NK-92 (cell line): ENCODE measurements around the gene CEP78.

Experiments used
- DNase-seq: peaks from one replicate; lab custom pipeline; 2025; ENCODE audit not compliant: unreplicated experiment; lab: John Stamatoyannopoulos, UW

The CEP78 gene

DNA sequence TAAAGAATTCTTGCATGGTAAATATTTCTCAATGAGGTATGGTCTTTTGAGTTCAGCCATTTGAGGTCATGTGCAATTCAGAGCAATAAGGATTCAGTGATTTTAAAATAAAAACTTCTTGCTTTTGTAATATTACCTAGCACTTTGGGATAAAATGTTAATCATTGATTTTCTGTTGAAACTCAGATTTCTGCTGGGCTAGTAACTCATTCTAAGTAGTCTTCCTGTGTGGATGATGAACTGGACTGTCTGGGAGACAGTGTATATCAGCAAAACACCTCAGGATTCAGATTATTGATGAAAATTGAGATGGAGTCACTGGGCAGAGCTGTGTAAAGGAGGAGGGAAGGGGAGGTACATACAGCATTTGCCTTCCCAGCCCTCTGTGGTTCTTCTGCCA is 50.2 kb downstream of the CEP78 start:
- no peak for DNase-seq

DNA sequence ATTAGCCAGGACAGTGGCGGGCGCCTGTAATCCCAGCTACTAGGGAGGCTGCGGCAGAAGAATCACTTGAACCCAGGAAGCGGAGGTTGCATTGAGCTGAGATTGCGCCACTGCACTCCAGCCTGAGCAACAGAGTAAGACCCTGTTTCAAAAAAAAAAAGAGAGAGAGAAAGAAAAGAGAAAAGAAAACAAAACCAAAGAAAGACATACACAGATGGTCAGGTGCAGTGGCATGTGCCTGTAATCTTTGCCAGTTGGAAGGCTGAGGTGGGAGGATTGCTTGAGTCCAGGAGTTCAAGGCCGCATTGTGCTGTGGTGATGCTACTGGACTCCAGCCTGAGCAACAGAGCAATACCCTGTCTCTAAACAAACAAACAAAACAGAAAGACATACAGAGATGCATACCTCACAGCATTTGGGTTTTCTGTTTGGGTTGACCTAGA is 51.1 kb downstream of the CEP78 start:
- DNase-seq, result no peak

DNA sequence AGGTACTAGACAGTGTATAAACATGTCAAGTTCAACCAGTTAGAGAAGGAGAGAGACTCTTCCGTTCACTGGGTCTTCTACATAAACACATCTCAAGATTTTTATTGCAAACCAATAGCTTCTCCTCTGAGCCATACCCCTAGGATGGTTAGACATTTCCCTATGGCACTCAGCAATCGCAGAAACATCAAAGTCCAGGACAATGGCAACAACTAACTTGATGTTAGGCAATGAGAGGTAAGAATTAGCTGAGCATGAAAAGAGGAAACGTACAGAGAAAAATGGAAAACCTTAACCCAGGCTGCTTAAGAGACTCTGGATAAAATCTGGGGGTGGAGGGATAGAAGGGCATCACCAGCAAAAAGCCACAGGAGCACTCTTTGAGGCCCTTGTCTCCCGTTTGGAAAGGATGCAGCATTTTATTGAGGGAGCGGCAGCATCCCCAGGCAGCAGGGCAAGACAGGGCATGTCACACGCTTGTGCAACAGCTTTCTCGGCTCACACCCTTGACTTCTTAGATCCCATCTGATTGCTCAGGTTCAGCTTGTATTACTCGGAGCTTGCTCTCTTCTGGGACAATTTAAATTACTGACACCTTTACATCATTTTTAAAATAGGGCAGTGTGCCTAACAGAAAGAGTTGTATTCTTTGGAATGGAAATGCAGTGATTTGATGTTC is 52.5 kb downstream of the CEP78 start:
- no peak for DNase-seq

DNA sequence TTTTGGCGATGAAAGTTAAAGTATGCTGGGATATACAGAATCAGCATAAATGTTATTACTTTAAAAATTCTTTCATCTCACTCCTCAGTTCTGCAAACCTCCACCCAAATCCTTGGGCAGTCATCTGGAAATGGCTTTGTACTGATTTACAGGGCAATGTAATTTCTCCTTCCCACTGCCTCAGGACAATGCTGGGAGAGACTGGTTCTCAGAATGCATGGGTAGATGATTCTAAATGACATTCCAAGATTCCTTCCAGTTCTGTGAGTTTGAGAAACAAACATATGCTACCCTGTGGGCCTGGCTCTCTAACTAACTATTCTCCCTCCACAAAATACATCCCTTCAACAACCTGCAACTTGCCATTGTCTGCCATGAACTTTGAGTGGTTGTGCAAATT is 53.6 kb downstream of the CEP78 start:
- DNase-seq, result no peak

DNA sequence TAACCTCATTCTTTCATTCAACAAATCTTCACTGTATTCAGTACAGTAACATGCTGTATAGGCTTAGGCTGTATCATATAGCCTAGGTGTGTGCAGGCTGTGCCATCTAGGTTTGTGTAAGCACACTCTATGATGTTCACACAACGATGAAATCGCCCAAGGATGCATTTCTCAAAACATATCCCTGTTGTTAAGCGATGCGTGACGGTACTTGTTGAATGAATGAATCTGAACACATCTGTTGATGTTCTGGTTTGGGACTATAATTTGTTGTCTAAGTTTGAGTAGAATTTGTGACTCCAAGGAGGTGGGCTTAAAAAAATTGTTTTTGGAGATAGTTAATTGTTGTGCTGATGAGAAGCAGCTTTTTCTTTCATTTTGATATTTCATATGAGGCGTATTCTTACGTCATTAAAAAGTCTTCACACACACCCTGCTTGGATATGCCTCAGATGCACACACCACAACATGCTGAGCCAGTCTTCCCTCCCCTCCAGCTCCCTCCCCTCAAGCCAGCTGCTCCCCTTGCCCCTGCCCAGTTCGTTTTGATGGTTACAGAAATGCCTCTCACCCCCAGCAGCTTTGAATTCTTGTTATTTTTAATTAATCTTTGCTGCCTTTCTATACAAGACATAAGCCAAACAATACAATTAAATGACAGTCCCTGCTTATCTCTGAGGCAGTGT is 55.5 kb downstream of the CEP78 start:
- DNase-seq, result no peak

DNA sequence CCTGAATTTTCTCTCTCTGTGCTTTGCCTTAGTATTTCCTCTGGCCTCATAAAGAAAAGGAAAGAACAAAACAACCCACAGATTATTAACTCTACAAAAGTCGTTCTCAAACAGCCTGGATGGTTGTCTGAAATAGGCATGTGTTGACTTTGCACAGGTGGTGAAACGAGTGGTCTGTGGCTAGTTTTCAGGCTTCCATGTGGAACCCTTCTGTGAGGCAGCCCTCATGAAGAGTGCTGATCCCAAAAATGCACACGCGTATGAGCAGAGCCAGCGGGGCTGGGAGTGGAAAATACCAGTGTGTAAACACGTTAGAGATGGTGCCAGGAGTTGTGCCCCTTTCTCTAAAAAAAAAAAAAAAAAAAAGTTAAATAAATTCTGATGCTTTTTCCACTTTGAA is 56.2 kb downstream of the CEP78 start:
- DNase-seq, result no peak

DNA sequence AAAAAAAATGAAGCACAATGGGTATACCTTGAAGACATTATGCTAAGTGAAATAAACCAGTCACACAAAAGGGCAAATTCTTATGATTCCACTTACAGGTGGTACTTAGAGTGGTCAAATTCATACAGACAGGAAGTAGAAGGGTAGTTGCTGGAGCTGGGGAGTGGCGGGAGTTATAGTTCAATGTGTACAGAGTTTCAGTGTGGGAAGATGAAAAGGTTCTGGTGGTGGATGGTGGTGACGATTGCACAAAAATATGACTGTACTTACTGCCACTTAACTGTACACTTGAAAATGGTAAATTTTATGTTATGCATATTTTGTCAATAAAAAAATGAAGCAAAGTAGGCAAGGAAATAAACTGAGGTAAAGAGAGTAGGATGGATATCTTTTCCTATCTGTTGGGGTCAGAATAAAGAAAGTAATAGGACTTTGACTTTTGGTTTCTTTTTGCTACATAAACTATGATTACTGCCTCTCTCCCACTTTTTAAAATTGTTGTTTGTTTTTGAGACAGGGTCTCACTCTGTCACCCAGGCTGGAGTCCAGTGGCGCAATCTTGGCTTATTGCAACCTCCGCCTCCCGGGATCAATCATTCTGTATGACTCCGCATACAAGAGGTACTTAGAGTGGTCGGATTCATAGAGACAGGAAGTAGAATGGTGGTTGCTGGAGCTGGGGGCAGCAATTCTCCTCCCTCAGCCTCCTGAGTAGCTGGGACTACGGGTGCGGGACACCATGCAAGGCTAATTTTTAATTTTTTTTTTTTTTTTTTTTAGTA is 57.0 kb downstream of the CEP78 start:
- no peak for DNase-seq

DNA sequence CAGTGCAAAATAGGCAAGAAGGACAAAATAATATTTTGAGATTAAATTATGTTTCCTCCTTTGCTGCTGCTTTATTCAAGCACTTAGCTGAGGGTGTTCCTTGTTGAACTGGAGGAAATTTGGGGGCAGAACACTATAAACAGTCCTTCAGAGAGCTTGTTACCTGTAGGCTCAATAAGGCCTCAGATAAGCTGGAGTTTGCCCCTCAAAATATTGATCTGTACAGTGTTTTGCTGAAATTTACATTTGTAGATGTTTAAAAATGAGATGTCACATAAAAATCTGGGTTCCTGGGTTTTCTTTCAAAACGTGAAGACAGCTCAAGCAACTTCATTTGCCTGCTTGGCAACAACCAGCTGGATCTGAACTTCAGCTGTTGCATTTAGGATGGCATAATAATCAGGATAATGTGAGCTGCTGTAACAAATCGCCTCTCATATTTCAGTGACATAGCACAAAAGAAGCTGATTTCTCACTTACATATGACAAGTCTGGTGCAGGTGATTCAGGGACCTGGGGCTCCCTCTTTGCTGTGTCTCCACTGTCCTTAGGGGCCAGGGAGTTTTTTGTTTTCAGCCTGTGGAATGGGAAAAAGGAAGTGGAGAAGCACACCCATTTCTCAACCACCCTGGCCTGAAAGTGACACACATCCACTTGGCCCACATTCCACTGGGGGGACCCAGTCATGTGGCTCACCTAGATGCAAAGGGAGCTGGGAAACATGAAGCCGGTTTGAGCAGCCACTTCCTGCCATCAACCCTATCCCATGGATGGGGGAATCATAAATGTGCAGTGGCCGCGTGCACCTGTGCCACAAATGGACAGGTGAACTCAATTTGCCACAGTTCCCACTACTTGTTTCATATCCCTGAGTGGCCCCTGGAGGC is 58.7 kb downstream of the CEP78 start:
- no peak for DNase-seq

DNA sequence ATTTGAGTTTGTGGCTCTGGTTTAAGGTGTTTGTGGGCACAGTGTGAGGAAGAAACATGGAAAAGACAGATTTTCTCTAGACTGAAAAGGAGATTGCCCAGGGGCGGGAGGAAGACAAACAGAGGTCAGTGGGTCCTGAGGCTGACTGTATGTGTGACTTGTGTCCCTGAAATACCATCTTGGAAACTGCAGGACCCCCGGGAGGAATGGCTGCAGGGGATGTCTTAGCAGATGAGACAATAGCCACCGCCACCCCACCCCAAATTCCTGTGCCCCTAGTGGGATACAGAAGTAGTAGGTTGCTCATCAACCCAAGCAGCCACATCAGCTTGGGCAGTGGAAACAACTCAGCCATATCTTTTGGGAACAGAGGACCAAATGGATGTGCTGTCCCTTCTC is 59.3 kb downstream of the CEP78 start:
- no peak for DNase-seq

DNA sequence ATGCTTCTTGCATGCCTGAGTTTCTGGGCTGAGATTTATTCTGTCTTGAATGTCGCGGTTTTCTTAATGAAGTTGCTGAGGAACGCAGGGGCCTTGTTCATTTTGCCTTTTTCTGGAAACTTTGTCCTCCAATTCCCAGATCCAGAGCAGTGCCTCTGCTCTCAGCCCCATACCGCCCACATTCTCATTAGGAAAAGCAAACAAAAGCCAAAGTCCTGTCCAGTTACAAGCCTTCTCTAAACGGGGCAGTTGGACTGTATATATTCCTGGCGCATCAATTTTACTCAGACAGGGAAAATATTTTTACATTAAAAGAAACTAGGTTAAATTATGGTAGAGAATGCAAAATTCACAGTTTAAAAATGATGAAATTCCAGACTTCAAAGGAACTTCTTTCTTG is 59.9 kb downstream of the CEP78 start:
- DNase-seq, result no peak

DNA sequence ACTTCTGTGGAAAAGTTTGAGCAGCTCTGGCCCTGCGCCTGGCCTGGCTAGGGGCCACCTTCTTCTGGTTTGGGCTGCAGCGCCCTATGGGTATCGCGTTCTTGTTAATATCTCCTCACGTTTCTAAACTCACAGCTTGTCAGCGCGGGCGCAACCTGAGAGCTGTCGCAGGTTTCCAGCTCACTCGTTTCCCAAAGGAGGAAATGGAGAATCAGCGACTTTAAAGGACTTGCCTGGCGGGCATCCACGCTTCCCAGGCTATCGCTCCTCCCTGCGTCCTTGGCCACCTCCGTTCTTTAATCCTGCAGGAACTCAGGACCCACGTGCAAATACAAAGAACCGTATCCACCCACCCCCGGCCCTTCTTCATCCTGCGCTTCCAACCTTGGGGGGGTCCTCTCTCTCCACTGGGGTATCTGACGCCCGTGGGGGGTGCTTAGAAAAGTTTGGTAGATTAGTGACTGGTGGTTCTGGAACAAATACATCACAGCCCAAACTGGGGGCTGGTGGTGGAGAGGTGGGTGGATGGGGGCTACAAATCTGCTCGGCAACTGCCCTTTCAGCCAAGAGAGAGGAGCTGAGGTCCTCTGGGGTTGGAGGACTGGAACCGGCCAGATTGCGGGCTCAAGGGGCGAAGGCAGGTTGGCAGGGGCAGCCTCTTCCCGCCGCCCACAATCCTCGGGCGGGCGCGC is 60.5 kb downstream of the CEP78 start:
- DNase-seq, result no peak

DNA sequence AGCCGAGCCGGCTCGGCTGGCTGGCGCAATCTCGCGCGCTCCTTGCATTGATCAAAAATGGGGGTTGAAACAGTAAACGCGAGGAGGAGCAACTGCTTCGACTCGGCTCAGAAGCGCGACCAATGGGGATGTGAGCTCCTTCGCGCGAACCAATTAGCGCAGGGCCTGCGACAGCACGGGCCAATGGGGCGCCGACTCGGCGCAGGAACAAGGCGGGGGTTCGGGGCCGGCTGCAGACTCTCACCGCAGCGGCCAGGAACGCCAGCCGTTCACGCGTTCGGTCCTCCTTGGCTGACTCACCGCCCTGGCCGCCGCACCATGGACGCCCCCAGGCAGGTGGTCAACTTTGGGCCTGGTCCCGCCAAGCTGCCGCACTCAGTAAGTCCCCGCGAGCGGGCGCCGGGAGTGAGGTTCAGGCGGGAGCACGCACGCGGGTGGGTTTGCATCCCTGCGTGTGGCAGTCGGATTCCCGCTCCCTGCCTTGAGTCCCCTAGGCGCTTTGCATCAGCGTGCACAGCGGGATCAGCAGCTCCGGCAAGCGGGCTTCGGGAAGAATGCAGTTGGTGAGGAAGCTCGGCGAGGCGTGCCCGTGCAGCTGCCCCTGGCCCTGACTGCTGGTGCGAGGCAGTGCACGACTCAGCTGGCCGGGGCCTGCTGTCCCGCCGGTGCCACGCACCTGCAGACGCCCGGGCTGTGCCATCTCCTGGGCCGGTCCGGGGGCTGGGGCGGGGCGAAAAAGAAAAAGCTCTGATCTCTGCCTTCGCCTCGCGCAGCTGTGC is 61.2 kb downstream of the CEP78 start, which contains the start of gene PSAT1:
PSAT1 (plus strand) TSS at position 233 of the 779 bp plus-strand sequence; CDS start at position 319, 86 bp downstream.
- peak; percentile 31 for DNase-seq

DNA sequence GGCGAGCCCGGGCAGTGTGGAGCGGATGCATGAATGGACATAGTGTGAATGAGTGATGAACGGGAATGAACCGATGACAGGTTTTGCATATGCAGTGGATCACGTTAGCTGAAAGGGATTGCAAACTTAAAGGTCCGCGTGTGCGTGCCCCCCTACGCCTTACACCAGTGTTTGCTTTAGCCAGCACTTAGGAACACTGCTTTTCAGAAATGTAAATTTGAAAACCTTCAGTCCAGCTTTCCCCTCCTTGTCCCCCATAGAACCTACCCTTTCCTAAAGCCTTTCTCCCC is 61.7 kb downstream of the CEP78 start:
- no peak for DNase-seq

DNA sequence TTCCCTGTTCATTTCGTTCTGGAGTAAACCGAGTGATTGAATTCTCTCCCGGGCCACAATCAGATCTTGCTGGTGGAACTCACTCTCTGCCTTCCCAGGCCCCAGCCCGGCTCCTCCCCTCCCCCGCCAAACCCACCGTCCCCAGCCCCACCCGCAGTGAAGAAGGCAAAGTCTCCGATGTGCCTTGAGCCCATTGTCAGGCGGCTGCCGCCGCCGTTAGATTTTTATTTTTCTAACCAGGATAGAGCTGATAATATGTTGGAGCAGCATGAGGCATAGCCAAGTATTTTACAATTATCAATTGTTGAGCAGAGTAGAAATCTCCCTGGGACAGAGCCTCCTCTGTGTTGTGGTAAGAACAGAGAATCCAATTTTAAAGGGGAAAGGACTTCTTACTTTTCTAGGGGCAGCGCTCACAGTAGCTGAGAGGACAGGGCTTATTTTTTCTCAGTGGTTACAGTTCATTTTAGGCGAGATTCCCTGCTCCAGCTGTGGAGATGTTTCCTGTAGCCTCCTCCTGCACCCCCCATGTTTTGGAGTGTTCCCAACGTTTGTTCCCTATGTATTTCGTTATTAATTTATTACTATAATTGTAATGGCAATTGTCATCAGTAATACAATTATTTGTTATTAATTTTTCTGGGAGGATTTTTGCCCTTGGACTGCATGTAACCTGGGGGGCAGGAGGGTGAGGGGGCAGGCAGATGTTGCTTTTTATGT is 62.3 kb downstream of the CEP78 start:
- DNase-seq, result no peak

DNA sequence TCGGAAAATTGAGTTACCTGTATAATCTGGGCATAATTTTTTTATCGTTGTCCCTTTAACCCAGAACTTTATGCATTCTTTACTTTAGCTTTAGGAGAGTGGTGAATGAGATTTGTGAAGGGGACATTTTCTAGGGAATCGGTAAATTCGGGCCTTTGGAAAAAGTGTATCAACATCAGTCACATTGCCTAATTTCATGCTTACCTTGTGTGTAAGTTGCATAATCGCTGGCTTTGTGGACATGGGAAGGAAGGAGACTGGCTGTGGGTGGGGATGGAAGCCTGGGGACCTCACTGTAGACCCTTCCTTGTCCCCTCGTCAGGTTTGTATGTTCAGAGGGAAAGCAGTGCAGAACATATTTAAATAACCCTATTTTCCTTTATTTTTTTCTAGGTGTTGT is 64.3 kb downstream of the CEP78 start:
- no peak for DNase-seq

DNA sequence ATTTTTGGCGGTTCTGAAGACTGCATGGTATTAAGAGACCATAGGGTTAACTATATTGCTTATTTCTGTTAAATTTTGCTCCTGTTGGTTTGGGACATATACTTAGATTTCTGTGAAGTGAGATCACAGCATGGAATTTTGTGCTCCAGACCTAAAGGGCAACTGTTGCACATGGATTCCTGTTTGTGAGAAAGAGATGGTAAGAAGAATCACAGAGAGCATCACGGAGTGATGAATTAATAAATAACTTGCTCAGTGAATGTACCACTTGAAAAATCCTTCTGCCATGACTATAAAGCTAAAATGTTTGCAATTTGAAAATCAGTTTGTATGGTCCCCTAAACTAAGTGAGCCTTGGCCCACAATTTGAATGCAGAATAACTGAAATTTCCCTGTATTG is 65.6 kb downstream of the CEP78 start:
- no peak for DNase-seq

DNA sequence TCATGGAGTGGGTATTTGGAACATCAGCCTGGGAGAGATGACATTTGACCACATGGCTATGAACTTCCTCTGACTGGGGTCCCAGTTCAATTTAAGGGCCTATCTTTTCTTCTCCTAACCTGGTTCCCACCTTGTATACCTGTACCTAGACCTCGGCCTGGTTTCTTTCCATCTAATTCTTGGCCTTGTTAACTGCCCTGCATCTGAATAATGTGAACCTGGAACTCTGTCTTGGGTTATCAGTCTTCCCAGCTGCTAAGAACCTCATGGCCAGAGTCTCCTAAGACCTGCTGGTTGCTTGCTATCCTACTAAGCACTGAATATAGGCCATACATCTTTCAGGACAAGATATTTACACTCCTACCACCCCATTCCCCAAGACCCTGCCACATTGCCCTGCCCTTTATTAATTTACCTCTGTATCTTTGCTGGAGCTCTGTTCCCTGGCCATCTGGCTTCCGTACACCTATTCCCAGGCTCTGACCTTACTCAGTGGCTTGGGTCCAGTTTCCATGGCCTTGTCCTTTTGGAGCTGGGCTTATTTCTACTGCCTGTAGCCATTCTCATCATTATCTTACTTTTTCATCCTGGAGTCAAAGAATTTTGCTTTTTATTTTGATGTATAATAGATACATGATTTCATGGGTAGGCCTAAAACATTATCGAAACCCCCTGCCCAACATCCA is 67.6 kb downstream of the CEP78 start:
- no peak for DNase-seq

DNA sequence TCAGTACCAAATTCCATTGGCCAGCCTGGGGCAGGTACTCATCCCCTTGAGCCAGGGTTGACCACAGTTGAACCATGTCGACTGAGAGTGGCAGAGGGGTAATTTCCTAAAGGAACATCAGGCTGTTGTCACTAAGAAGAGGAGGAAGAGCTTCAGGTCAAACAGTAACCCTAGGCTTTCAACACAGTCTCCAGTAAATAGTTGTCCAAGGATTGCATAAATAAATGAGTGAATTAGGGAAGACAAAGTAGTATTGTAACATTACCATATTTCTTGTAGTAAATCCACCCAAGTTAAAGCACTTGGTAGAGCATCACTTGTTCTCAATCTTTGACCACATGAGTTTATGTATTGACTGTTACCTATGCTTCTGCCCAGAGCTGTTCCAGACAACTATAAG is 68.5 kb downstream of the CEP78 start:
- DNase-seq, result no peak
